AG08395 (cell line): ENCODE results near the gene PSMF1.

ENCODE experiments used
- DNase-seq: peaks from one replicate; pipeline ENCODE4 v3.0.0; 2012; ENCODE audit warnings: mixed read lengths, low spot score

PSMF1 gene

GRCh38 chr20:1118336-1119127 lies at the start of gene PSMF1:
Gene PSMF1, plus strand, starts transcription at chr20:1118602. Its CDS starts 172 bp downstream, at chr20:1118774.
- DNase-seq: peak; percentile 95

- DNase-seq: no peak
Measured at GRCh38 chr20:1072258-1072657, 46.1 kb upstream of the PSMF1 start.

GRCh38 chr20:1075616-1076015 lies 42.8 kb upstream of the PSMF1 start:
- no peak for DNase-seq

- no peak for DNase-seq
Measured at GRCh38 chr20:1081891-1082290, 36.5 kb upstream of the PSMF1 start.

- DNase-seq: no peak
Measured at GRCh38 chr20:1083431-1084080, 34.8 kb upstream of the PSMF1 start.

GRCh38 chr20:1085492-1086276 lies 32.7 kb upstream of the PSMF1 start:
- no peak for DNase-seq

- no peak for DNase-seq
Measured at GRCh38 chr20:1086277-1087213, 31.9 kb upstream of the PSMF1 start.

- DNase-seq: no peak
Measured at GRCh38 chr20:1087311-1087905, 31.0 kb upstream of the PSMF1 start.

GRCh38 chr20:1094751-1095150 lies 23.7 kb upstream of the PSMF1 start:
- DNase-seq: peak; percentile 56

- no peak for DNase-seq
Measured at GRCh38 chr20:1101533-1101932, 16.9 kb upstream of the PSMF1 start.

- no peak for DNase-seq
Measured at GRCh38 chr20:1102016-1102415, 16.4 kb upstream of the PSMF1 start.

GRCh38 chr20:1103751-1104150 lies 14.7 kb upstream of the PSMF1 start:
- no peak for DNase-seq

GRCh38 chr20:1105599-1106194 lies 12.7 kb upstream of the PSMF1 start:
- DNase-seq: no peak

GRCh38 chr20:1107176-1107575 lies 11.2 kb upstream of the PSMF1 start:
- DNase-seq: no peak

GRCh38 chr20:1108437-1108920 lies 9.9 kb upstream of the PSMF1 start:
- peak; percentile 79 for DNase-seq

- no peak for DNase-seq
Measured at GRCh38 chr20:1112908-1113307, 5.5 kb upstream of the PSMF1 start.

- DNase-seq: no peak
Measured at GRCh38 chr20:1118004-1118335, 432 bp upstream of the PSMF1 start.

GRCh38 chr20:1119128-1119505 lies 715 bp downstream of the PSMF1 start:
- DNase-seq: no peak

GRCh38 chr20:1119524-1119923 lies 1.1 kb downstream of the PSMF1 start:
- no peak for DNase-seq

- DNase-seq: no peak
Measured at GRCh38 chr20:1121429-1121828, 3.0 kb downstream of the PSMF1 start.
